MM.1S (cell line): ENCODE data around the gene POLR1A.

Experiments
- EZH2 ChIP-seq: fragments of 300-600 bp; sonication (generic); optimal IDR thresholded peaks from 2 replicates; pipeline ENCODE3; 2017; ENCODE audit warnings: low read depth, mild to moderate bottlenecking, antibody characterized with exemption, low read length, mixed read lengths
- EZH2phosphoT487 ChIP-seq: fragments of 300-600 bp; sonication (generic); IDR thresholded peaks from 2 replicates; pipeline ENCODE4 v1.6.1; 2018; ENCODE audit warnings: antibody characterized with exemption, low read length
- TF ChIP-seq, protein P1 (sequence below): fragments of 300-600 bp; sonication (generic); IDR thresholded peaks from 2 replicates; pipeline ENCODE4 v1.5.1; 2016; ENCODE audit warnings: antibody characterized with exemption, low read length, mixed read lengths

DNA sequence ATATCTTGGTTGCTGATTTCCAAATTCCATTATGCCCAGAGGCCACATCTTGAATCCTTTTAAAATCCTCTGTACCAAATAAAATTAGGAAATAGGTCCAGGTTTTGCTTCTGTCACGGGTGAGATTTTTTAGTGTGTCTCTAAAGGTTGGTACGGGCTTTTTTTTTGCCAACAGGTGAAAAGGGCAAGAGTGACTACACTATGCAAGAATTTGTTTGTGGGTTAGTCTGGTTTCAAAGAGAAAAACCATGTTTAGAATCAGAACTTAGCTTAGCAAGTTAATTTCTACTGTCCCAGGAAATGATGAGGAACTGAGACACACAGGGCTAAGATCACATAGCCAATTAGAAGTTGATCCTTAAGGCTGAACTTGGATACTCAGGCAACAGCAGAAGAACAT is 41.7 kb downstream of the POLR1A start:
- TF ChIP-seq EZH2phosphoT487 (no peak), EZH2 (no peak)
- TF ChIP-seq, protein P1, sequence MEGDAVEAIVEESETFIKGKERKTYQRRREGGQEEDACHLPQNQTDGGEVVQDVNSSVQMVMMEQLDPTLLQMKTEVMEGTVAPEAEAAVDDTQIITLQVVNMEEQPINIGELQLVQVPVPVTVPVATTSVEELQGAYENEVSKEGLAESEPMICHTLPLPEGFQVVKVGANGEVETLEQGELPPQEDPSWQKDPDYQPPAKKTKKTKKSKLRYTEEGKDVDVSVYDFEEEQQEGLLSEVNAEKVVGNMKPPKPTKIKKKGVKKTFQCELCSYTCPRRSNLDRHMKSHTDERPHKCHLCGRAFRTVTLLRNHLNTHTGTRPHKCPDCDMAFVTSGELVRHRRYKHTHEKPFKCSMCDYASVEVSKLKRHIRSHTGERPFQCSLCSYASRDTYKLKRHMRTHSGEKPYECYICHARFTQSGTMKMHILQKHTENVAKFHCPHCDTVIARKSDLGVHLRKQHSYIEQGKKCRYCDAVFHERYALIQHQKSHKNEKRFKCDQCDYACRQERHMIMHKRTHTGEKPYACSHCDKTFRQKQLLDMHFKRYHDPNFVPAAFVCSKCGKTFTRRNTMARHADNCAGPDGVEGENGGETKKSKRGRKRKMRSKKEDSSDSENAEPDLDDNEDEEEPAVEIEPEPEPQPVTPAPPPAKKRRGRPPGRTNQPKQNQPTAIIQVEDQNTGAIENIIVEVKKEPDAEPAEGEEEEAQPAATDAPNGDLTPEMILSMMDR = no peak
